Measurements from ENCODE around the gene DAAM2. TPM values are rescaled to one million over a fixed set of nuclear protein-coding genes. Genes with fewer than 3 reads are reported as not detected.

The DAAM2 gene
- total RNA-seq, 2 experiments from 2014 or later, result 0.09 to 1.1 TPM

GRCh38 chr6:39752835-39753724 is 39.1 kb upstream of the DAAM2 start:
- Histone ChIP-seq H2AFZ (ENCODE audit: low read length) (no peak overlapping the region), H3K4me3 (ENCODE audit: low read depth, low read length, poor library complexity, severe bottlenecking) (no peak overlapping the region), H3K27ac (ENCODE audit: low read depth, low read length, poor library complexity, severe bottlenecking) (no peak overlapping the region), H4K20me1 (ENCODE audit: insufficient read depth, low read length) (no peaks in the 10 kb centered on the region), H3K79me2 (ENCODE audit: insufficient read depth, low read depth, low read length) (no peaks in the 10 kb centered on the region), H3K4me2 (ENCODE audit: low read length) (no peak overlapping the region), H3K9me3 (ENCODE audit: low read length) (no peaks in the 10 kb centered on the region), H3K9me2 (ENCODE audit: insufficient read depth, low read length) (no peaks in the 10 kb centered on the region), H3K4me1 (ENCODE audit: insufficient read depth, low read length, poor library complexity, severe bottlenecking) (no peaks in the 10 kb centered on the region), H3K36me3 (ENCODE audit: insufficient read depth, low read length) (no peaks in the 10 kb centered on the region)
- POLR2A ChIA-PET, result interaction anchor here (0.6 to 1.2 kb wide), 2 partner anchors 32 to 230 kb away, joined by 3 to 4 read pairs; no protein-coding TSS in a partner anchor
- CTCF ChIA-PET (ENCODE audit: unreplicated experiment), result no interaction called here
- intact Hi-C loops (cut with micrococcal nuclease; ENCODE audit: unreplicated experiment), result no loop called here
- TF ChIP-seq, protein P1, sequence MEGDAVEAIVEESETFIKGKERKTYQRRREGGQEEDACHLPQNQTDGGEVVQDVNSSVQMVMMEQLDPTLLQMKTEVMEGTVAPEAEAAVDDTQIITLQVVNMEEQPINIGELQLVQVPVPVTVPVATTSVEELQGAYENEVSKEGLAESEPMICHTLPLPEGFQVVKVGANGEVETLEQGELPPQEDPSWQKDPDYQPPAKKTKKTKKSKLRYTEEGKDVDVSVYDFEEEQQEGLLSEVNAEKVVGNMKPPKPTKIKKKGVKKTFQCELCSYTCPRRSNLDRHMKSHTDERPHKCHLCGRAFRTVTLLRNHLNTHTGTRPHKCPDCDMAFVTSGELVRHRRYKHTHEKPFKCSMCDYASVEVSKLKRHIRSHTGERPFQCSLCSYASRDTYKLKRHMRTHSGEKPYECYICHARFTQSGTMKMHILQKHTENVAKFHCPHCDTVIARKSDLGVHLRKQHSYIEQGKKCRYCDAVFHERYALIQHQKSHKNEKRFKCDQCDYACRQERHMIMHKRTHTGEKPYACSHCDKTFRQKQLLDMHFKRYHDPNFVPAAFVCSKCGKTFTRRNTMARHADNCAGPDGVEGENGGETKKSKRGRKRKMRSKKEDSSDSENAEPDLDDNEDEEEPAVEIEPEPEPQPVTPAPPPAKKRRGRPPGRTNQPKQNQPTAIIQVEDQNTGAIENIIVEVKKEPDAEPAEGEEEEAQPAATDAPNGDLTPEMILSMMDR (conservative IDR thresholded peaks at IDR 0.05; ENCODE audit: low read length), result no peak
- no peak for TF ChIP-seq EZH2phosphoT487 (IDR thresholded peaks at IDR 0.05; ENCODE audit: borderline replicate concordance, low read depth, low read length)
- no TSS peak for BruUV-seq (replicated peaks)
- no peak for DNase-seq (ENCODE audit: low spot score)

- H3K4me2 ChIP-seq (ENCODE audit: low read length), result no peak overlapping the region
- H2AFZ ChIP-seq (ENCODE audit: low read length), result no peak overlapping the region
- intact Hi-C loops (cut with micrococcal nuclease; ENCODE audit: unreplicated experiment), result no loop called here
- H4K20me1 ChIP-seq (ENCODE audit: insufficient read depth, low read length), result no peaks in the 10 kb centered on the region
- ChIA-PET POLR2A (interaction anchor here (0.7 to 1.2 kb wide), 2 partner anchors 32 to 36 kb away, joined by 3 read pairs; no protein-coding TSS in a partner anchor), CTCF (ENCODE audit: unreplicated experiment) (no interaction called here)
- no peaks in the 10 kb centered on the region for H3K9me3 ChIP-seq (ENCODE audit: low read length)
- DNase-seq (ENCODE audit: low spot score), result no peak
- no TSS peak for BruUV-seq (replicated peaks)
- H3K9me2 ChIP-seq (ENCODE audit: insufficient read depth, low read length), result no peaks in the 10 kb centered on the region
- TF ChIP-seq EZH2phosphoT487 (IDR thresholded peaks at IDR 0.05; ENCODE audit: borderline replicate concordance, low read depth, low read length), result no peak
- TF ChIP-seq, protein P1 (conservative IDR thresholded peaks at IDR 0.05; ENCODE audit: low read length), result no peak
- no peaks in the 10 kb centered on the region for H3K79me2 ChIP-seq (ENCODE audit: insufficient read depth, low read depth, low read length)
- no peaks in the 10 kb centered on the region for H3K36me3 ChIP-seq (ENCODE audit: insufficient read depth, low read length)
- H3K4me3 ChIP-seq (ENCODE audit: low read depth, low read length, poor library complexity, severe bottlenecking), result no peak overlapping the region
- no peaks in the 10 kb centered on the region for H3K4me1 ChIP-seq (ENCODE audit: insufficient read depth, low read length, poor library complexity, severe bottlenecking)
- H3K27ac ChIP-seq (ENCODE audit: low read depth, low read length, poor library complexity, severe bottlenecking), result no peak overlapping the region
Observed at GRCh38 chr6:39753725-39754045, 38.5 kb upstream of the DAAM2 start.

- H3K9me3 ChIP-seq (ENCODE audit: low read length), result no peaks in the 10 kb centered on the region
- no TSS peak for BruUV-seq (replicated peaks)
- H4K20me1 ChIP-seq (ENCODE audit: insufficient read depth, low read length), result no peaks in the 10 kb centered on the region
- DNase-seq (ENCODE audit: low spot score), result no peak
- H3K79me2 ChIP-seq (ENCODE audit: insufficient read depth, low read depth, low read length), result no peaks in the 10 kb centered on the region
- H3K36me3 ChIP-seq (ENCODE audit: insufficient read depth, low read length), result no peaks in the 10 kb centered on the region
- CTCF ChIA-PET (ENCODE audit: unreplicated experiment), result no interaction called here
- H3K4me3 ChIP-seq (ENCODE audit: low read depth, low read length, poor library complexity, severe bottlenecking), result no peak overlapping the region
- H3K27ac ChIP-seq (ENCODE audit: low read depth, low read length, poor library complexity, severe bottlenecking), result no peak overlapping the region
- H3K4me1 ChIP-seq (ENCODE audit: insufficient read depth, low read length, poor library complexity, severe bottlenecking), result no peaks in the 10 kb centered on the region
- H3K4me2 ChIP-seq (ENCODE audit: low read length), result no peak overlapping the region
- TF ChIP-seq, protein P1 (conservative IDR thresholded peaks at IDR 0.05; ENCODE audit: low read length), result no peak
- no peak for TF ChIP-seq EZH2phosphoT487 (IDR thresholded peaks at IDR 0.05; ENCODE audit: borderline replicate concordance, low read depth, low read length)
- intact Hi-C loops (cut with micrococcal nuclease; ENCODE audit: unreplicated experiment), result no loop called here
- POLR2A ChIA-PET, result interaction anchor here (0.7 to 1.2 kb wide), 2 partner anchors 31 to 35 kb away, joined by 3 read pairs; no protein-coding TSS in a partner anchor
- H2AFZ ChIP-seq (ENCODE audit: low read length), result no peak overlapping the region
- H3K9me2 ChIP-seq (ENCODE audit: insufficient read depth, low read length), result no peaks in the 10 kb centered on the region
Observed at GRCh38 chr6:39754514-39755115, 37.6 kb upstream of the DAAM2 start.

Data from OCI-LY7 (cell line).